ENCODE data around the gene HLA-DPA1. TPM values are rescaled to one million over a fixed set of nuclear protein-coding genes. Genes with fewer than 3 reads are reported as not detected.

Gene HLA-DPA1
- total RNA-seq, 1 donor from 2014 or later, result 600 TPM

GRCh38 chr6:33061987-33062386 lies 11.5 kb downstream of the HLA-DPA1 start:
- Histone ChIP-seq H3K36me3 (peaks cover 6% of the 10 kb centered on the region), H3K9me3 (no peaks in the 10 kb centered on the region), H3K27me3 (ENCODE audit: low read depth) (no peaks in the 10 kb centered on the region), H3K4me1 (no peaks in the 10 kb centered on the region), H3K4me3 (no peak overlapping the region), H3K27ac (no peak overlapping the region)
- intact Hi-C loops (cut with DNase I), result no loop called here
- peak in 1 of 2 donors; percentile 49 for ATAC-seq
- no peak for TF ChIP-seq CTCF (IDR thresholded peaks at IDR 0.05)
- no peak for DNase-seq

GRCh38 chr6:33057222-33058150 lies 16.0 kb downstream of the HLA-DPA1 start:
- intact Hi-C loops (cut with DNase I), result no loop called here
- no peaks in the 10 kb centered on the region for H3K36me3 ChIP-seq
- H3K4me3 ChIP-seq, result no peak overlapping the region
- H3K27me3 ChIP-seq (ENCODE audit: low read depth), result no peaks in the 10 kb centered on the region
- H3K27ac ChIP-seq, result no peak overlapping the region
- ATAC-seq (peak; percentile 78 to 87), DNase-seq (no peak)
- H3K9me3 ChIP-seq, result no peaks in the 10 kb centered on the region
- TF ChIP-seq CTCF (IDR thresholded peaks at IDR 0.05), result no peak
- no peaks in the 10 kb centered on the region for H3K4me1 ChIP-seq

- DNase-seq (no peak), ATAC-seq (no peak)
- H3K9me3 ChIP-seq, result no peaks in the 10 kb centered on the region
- H3K4me3 ChIP-seq, result no peak overlapping the region
- no peaks in the 10 kb centered on the region for H3K27me3 ChIP-seq (ENCODE audit: low read depth)
- no peaks in the 10 kb centered on the region for H3K4me1 ChIP-seq
- no peak for TF ChIP-seq CTCF (IDR thresholded peaks at IDR 0.05)
- intact Hi-C loops (cut with DNase I), result no loop called here
- no peaks in the 10 kb centered on the region for H3K36me3 ChIP-seq
- H3K27ac ChIP-seq, result no peak overlapping the region
Measured at GRCh38 chr6:33053230-33053629, 20.2 kb downstream of the HLA-DPA1 start.

GRCh38 chr6:33052627-33053026 lies 20.8 kb downstream of the HLA-DPA1 start:
- no peaks in the 10 kb centered on the region for H3K27me3 ChIP-seq (ENCODE audit: low read depth)
- TF ChIP-seq CTCF (IDR thresholded peaks at IDR 0.05), result no peak
- no peak for DNase-seq
- ATAC-seq, result no peak
- no peak overlapping the region for H3K27ac ChIP-seq
- no peaks in the 10 kb centered on the region for H3K4me1 ChIP-seq
- no peaks in the 10 kb centered on the region for H3K36me3 ChIP-seq
- intact Hi-C loops (cut with DNase I), result no loop called here
- no peak overlapping the region for H3K4me3 ChIP-seq
- H3K9me3 ChIP-seq, result no peaks in the 10 kb centered on the region

- H3K27me3 ChIP-seq (ENCODE audit: low read depth), result no peaks in the 10 kb centered on the region
- ATAC-seq, result peak in 1 of 2 donors; percentile 32
- H3K4me1 ChIP-seq, result no peaks in the 10 kb centered on the region
- H3K4me3 ChIP-seq, result no peak overlapping the region
- no peaks in the 10 kb centered on the region for H3K36me3 ChIP-seq
- H3K27ac ChIP-seq, result no peak overlapping the region
- no peaks in the 10 kb centered on the region for H3K9me3 ChIP-seq
- TF ChIP-seq CTCF (IDR thresholded peaks at IDR 0.05), result no peak
- DNase-seq, result no peak
- intact Hi-C loops (cut with DNase I), result no loop called here
Measured at GRCh38 chr6:33050014-33050810, 23.2 kb downstream of the HLA-DPA1 start.

Data from lower lobe of right lung (tissue), 2 donors.